H1 (cell line): ENCODE data around the gene SFN. TPM values are rescaled to one million over a fixed set of nuclear protein-coding genes. Genes with fewer than 3 reads are reported as not detected.

Experiments used
- CTCF ChIA-PET: fragments of 300-600 bp; sonication (Branson Sonifier 250); formaldehyde crosslinking; loops from one replicate; lab custom pipeline; 2021; ENCODE audit not compliant: partially characterized antibody; lab: Charles Lee
- POLR2A ChIA-PET: fragments of 300-600 bp; sonication (Branson Sonifier 250); formaldehyde crosslinking; loops from one replicate; lab custom pipeline; 2021; ENCODE audit warnings: inconsistent platforms; ENCODE audit not compliant: partially characterized antibody; lab: Charles Lee
- DNase-seq, 2 experiments: peaks; one replicate each; pipeline versions ENCODE4 v3.0.0 to v3.0.0-alpha.2; 2010 to 2022; ENCODE audit warnings: low spot score in 2 of 2, low read depth in 1 of 2, mixed read lengths in 1 of 2
- FAIRE-seq: peaks from 2 replicates; lab custom pipeline; 2011; peaks lifted over from hg19 to GRCh38; lab: Jason Lieb, UNC
- H2AFZ ChIP-seq: 2 replicates; pipeline ENCODE4 v1.8.1; 2012; ENCODE audit warnings: low read length, inconsistent platforms
- H2AK5ac ChIP-seq: 2 replicates; pipeline ENCODE4 v1.6.1; 2013; ENCODE audit warnings: low read depth, low read length
- H2BK120ac ChIP-seq: replicated peaks from 2 replicates; pipeline ENCODE3; 2013; ENCODE audit warnings: low read depth, low read length, inconsistent platforms
- H2BK12ac ChIP-seq: 2 replicates; pipeline ENCODE4 v1.6.1; 2013; ENCODE audit warnings: low read depth, low read length
- H2BK15ac ChIP-seq: 2 replicates; pipeline ENCODE4 v1.6.1; 2013; ENCODE audit warnings: low read length
- H2BK20ac ChIP-seq: 2 replicates; pipeline ENCODE4 v1.6.1; 2013; ENCODE audit warnings: low read length
- H2BK5ac ChIP-seq: 2 replicates; pipeline ENCODE4 v1.6.1; 2013; ENCODE audit warnings: low read depth, low read length
- H3K14ac ChIP-seq: 2 replicates; pipeline ENCODE4 v1.6.1; 2013; ENCODE audit warnings: inconsistent platforms; ENCODE audit not compliant: insufficient read length
- H3K18ac ChIP-seq: 2 replicates; pipeline ENCODE4 v1.6.1; 2013; ENCODE audit warnings: low read length; ENCODE audit errors: extremely low read depth
- H3K23ac ChIP-seq: 2 replicates; pipeline ENCODE4 v1.6.1; 2013; ENCODE audit warnings: inconsistent platforms; ENCODE audit not compliant: insufficient read length
- H3K23me2 ChIP-seq: 2 replicates; pipeline ENCODE4 v1.6.1; 2013; ENCODE audit warnings: low read depth, low read length
- H3K27ac ChIP-seq: 2 replicates; pipeline ENCODE4 v1.6.1; 2011; ENCODE audit warnings: low read depth, low read length, inconsistent platforms
- H3K27me3 ChIP-seq, 4 experiments: replicated peaks in 1 of 4; 1 replicate in 1 of 4; 2 replicates in 3 of 4; pipeline versions ENCODE4 v1.6.1 to v1.8.1; 2011 to 2013; ENCODE audit warnings: low read length in 3 of 4, mild to moderate bottlenecking in 3 of 4, inconsistent platforms in 2 of 4, mixed read lengths in 2 of 4, moderate library complexity in 1 of 4; ENCODE audit not compliant: control insufficient read depth in 3 of 4, insufficient read depth in 3 of 4; ENCODE audit errors: extremely low read depth in 1 of 4
- H3K36me3 ChIP-seq, 4 experiments: 2 replicates each; pipeline versions ENCODE4 v1.6.1 to v1.8.1; 2011 to 2013; ENCODE audit warnings: mild to moderate bottlenecking in 4 of 4, low read length in 3 of 4, moderate library complexity in 2 of 4, control low read depth in 1 of 4, inconsistent platforms in 1 of 4; ENCODE audit not compliant: insufficient read depth in 4 of 4, control insufficient read depth in 2 of 4
- H3K4ac ChIP-seq: replicated peaks from 2 replicates; pipeline ENCODE3; 2013; ENCODE audit warnings: low read length, low read depth, mixed read lengths, inconsistent platforms; ENCODE audit not compliant: insufficient read length
- H3K4me1 ChIP-seq, 4 experiments: replicated peaks in 1 of 4; 1 replicate in 1 of 4; 2 replicates in 3 of 4; pipeline versions ENCODE4 v1.6.1 to v1.8.1; 2011 to 2013; ENCODE audit warnings: low read length in 3 of 4, inconsistent platforms in 2 of 4, mixed read lengths in 1 of 4; ENCODE audit not compliant: insufficient read depth in 4 of 4, control insufficient read depth in 3 of 4
- H3K4me2 ChIP-seq, 2 experiments: 2 replicates each; pipeline versions ENCODE4 v1.6.1 to v1.8.1; 2011 to 2013; ENCODE audit warnings: low read depth in 2 of 2, low read length in 2 of 2, control low read depth in 1 of 2, inconsistent platforms in 1 of 2, mild to moderate bottlenecking in 1 of 2; ENCODE audit not compliant: insufficient read depth in 1 of 2
- H3K4me3 ChIP-seq, 4 experiments: fragments of 200-600, 300-600 bp in 1 of 4; sonication (generic), shearing (Covaris generic), sonication (Bioruptor Twin) in 1 of 4; 2 replicates each; pipeline versions ENCODE4 v1.5.1 to v1.8.1; 2011 to 2016; ENCODE audit warnings: low read length in 4 of 4, low read depth in 3 of 4, control low read depth in 2 of 4, inconsistent platforms in 2 of 4, mild to moderate bottlenecking in 2 of 4, mixed read lengths in 1 of 4, moderate library complexity in 1 of 4; ENCODE audit not compliant: insufficient read depth in 2 of 4; ENCODE audit errors: extremely low read depth in 1 of 4
- H3K56ac ChIP-seq: replicated peaks from 2 replicates; pipeline ENCODE3; 2013; ENCODE audit warnings: low read depth, mild to moderate bottlenecking, mixed read lengths, low read length, inconsistent platforms; ENCODE audit not compliant: insufficient read length
- H3K79me1 ChIP-seq: 2 replicates; pipeline ENCODE4 v1.6.1; 2013; ENCODE audit warnings: low read depth, low read length, control low read depth
- H3K79me2 ChIP-seq, 2 experiments: 2 replicates each; pipeline versions ENCODE4 v1.6.1 to v1.8.1; 2012 to 2013; ENCODE audit warnings: low read length in 2 of 2, mild to moderate bottlenecking in 2 of 2, inconsistent platforms in 1 of 2; ENCODE audit not compliant: insufficient read depth in 2 of 2, control insufficient read depth in 1 of 2
- H3K9ac ChIP-seq, 4 experiments: replicated peaks in 1 of 4; 1 replicate in 1 of 4; 2 replicates in 3 of 4; pipeline versions ENCODE4 v1.6.1 to v1.8.1; 2011 to 2013; ENCODE audit warnings: low read depth in 3 of 4, low read length in 3 of 4, control low read depth in 2 of 4, mild to moderate bottlenecking in 2 of 4, moderate library complexity in 2 of 4, inconsistent platforms in 1 of 4; ENCODE audit errors: extremely low read depth in 1 of 4
- H3K9me3 ChIP-seq, 2 experiments: 2 replicates each; pipeline versions ENCODE4 v1.6.1 to v1.8.1; 2012 to 2013; ENCODE audit warnings: mild to moderate bottlenecking in 2 of 2, moderate library complexity in 2 of 2, control low read depth in 1 of 2, inconsistent platforms in 1 of 2, low read depth in 1 of 2, low read length in 1 of 2, mixed read lengths in 1 of 2; ENCODE audit not compliant: insufficient read depth in 2 of 2
- H4K20me1 ChIP-seq, 2 experiments: replicated peaks in 1 of 2; 2 replicates each; pipeline versions ENCODE3 to v1.8.1; 2011 to 2013; ENCODE audit warnings: inconsistent platforms in 2 of 2, low read length in 2 of 2, mild to moderate bottlenecking in 1 of 2; ENCODE audit not compliant: insufficient read depth in 2 of 2, control insufficient read depth in 1 of 2
- H4K5ac ChIP-seq: 2 replicates; pipeline ENCODE4 v1.6.1; 2013; ENCODE audit warnings: low read length, low read depth, mixed read lengths, inconsistent platforms; ENCODE audit not compliant: insufficient read length
- H4K8ac ChIP-seq: 2 replicates; pipeline ENCODE4 v1.8.0; 2013; ENCODE audit warnings: mild to moderate bottlenecking, moderate library complexity, low read length, inconsistent platforms; ENCODE audit not compliant: insufficient read depth; ENCODE audit errors: extremely low read depth
- H4K91ac ChIP-seq: replicated peaks from 2 replicates; pipeline ENCODE3; 2013; ENCODE audit warnings: low read length, mixed read lengths, inconsistent platforms; ENCODE audit not compliant: insufficient read length
- ASH2L ChIP-seq: fragments of 200-600, 300-600 bp; sonication (generic); IDR thresholded peaks from one replicate; pipeline ENCODE4 v1.7.1; 2017; ENCODE audit warnings: low read length
- BRCA1 ChIP-seq: IDR thresholded peaks from 2 replicates; pipeline ENCODE4 v1.6.1; 2012; ENCODE audit warnings: low read depth, low read length, improper control_type of control experiment
- CHD2 ChIP-seq: IDR thresholded peaks from 2 replicates; pipeline ENCODE4 v1.6.1; 2012; ENCODE audit warnings: low read length, improper control_type of control experiment
- EGR1 ChIP-seq: IDR thresholded peaks from 2 replicates; pipeline ENCODE4 v1.6.1; 2011; ENCODE audit warnings: low read depth, low read length, borderline replicate concordance
- JUN ChIP-seq: IDR thresholded peaks from 2 replicates; pipeline ENCODE4 v1.6.1; 2011; ENCODE audit warnings: low read depth, mild to moderate bottlenecking, improper control_type of control experiment, low read length
- NANOG ChIP-seq: IDR thresholded peaks from 2 replicates; pipeline ENCODE4 v1.6.1; 2011; ENCODE audit warnings: low read length, low read depth, mild to moderate bottlenecking, inconsistent platforms; ENCODE audit not compliant: insufficient read depth, poor library complexity, severe bottlenecking
- SIRT6 ChIP-seq: IDR thresholded peaks from one replicate; pipeline ENCODE4 v1.7.1; 2012; ENCODE audit warnings: low read length, inconsistent platforms
- SIX5 ChIP-seq: IDR thresholded peaks from 2 replicates; pipeline ENCODE4 v1.6.1; 2011; ENCODE audit warnings: mild to moderate bottlenecking, low read depth, low read length
- SP2 ChIP-seq: IDR thresholded peaks from 2 replicates; pipeline ENCODE4 v1.6.1; 2012; ENCODE audit warnings: mild to moderate bottlenecking, low read length, inconsistent platforms
- TCF12 ChIP-seq: IDR thresholded peaks from 2 replicates; pipeline ENCODE4 v1.6.1; 2011; ENCODE audit warnings: low read depth, mild to moderate bottlenecking, low read length
- YY1 ChIP-seq: IDR thresholded peaks from 2 replicates; pipeline ENCODE4 v1.6.1; 2011; ENCODE audit warnings: low read depth, mild to moderate bottlenecking, low read length
- WGBS, 2 experiments: shearing (Covaris generic) in 1 of 2; methylation state at CpG; one replicate each; pipeline versions ENCODE4 v1.1.6 to v1.1.7; 2013 to 2015; ENCODE audit warnings: low lambda C conversion rate in 2 of 2, mixed read lengths in 2 of 2, inconsistent platforms in 1 of 2, low coverage in 1 of 2, missing lambda C conversion rate in 1 of 2; ENCODE audit not compliant: insufficient replicate concordance in 2 of 2, insufficient coverage in 1 of 2, insufficient read length in 1 of 2; ENCODE audit errors: extremely low coverage in 1 of 2, missing lambda C conversion rate in 1 of 2; 5-methylcytosine and 5-hydroxymethylcytosine counted together
- polyA plus RNA-seq, 7 experiments: library from polyadenylated mRNA; depleted of rRNA in 3 of 7; stranded (reverse) in 5 of 7; unstranded in 2 of 7; fragments of >200 nt in 5 of 7; fragments of 200-250 nt in 2 of 7; gene quantifications; 1 replicate in 5 of 7; 2 replicates in 1 of 7; 4 replicates in 1 of 7; pipeline versions ENCODE4 v1.2.1 to v1.2.3, GENCODE V29; 2011 to 2013; ENCODE audit warnings: missing spikeins in 2 of 7, mixed read lengths in 2 of 7
- total RNA-seq: library from RNA; stranded (reverse); fragmentation: NEBNext Ultra II Directional; extraction: Animal tissue kit (Norgen Biotek cat#: 25700); gene quantifications from 2 replicates; pipeline ENCODE4 v1.2.1, GENCODE V29; 2021
- TF ChIP-seq, protein P1 (sequence below): IDR thresholded peaks from 2 replicates; pipeline ENCODE4 v1.6.1; 2012; ENCODE audit warnings: low read length, inconsistent platforms

The SFN gene
- total and polyA plus RNA-seq, 2 of the 8 experiments (the other 6 are each of a cell fraction or from before 2014, with no cell fraction given), result 3.3 to 3.9 TPM

DNA sequence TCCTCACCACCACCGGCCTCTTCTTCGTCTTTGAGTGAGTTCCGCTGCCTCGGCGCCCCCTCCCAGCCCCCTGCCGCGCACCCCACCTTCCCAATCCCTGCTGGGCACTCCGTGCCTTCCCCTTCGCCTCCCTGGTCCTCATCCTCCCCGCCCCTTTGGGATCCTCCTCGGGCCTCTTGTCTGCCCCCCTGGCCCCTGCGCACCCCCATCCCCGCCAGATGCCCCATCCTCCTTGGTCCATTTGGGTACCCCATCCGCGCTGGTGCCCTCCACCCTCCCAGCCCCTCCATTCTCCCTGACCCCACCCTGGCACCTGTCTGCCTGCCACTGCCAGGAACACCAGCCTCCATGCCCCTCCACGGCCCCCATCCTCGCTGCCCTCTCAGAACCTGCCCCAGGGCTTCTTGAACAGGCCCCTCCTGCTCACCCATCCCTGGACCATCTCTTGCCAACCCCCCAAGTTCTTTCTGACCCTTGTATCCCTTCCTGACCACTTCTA lies 35.8 kb upstream of the SFN start:
- DNase-seq, result no peak
- Histone ChIP-seq H2BK12ac (no peak overlapping the region), H2BK120ac (no peak overlapping the region), H3K79me2 (peaks cover 0 to 11% of the 10 kb centered on the region in 2 experiments; a peak in 1 of 4 replicates), H3K23ac (no peak overlapping the region), H3K4ac (no peak overlapping the region), H4K20me1 (peaks cover 9% of the 10 kb centered on the region in 2 experiments), H2BK5ac (no peak overlapping the region), H3K4me2 (peak overlapping the region; percentile 86 to 93), H3K18ac (no peak overlapping the region; the same call in 1 of the 2 replicates), H4K91ac (no peak overlapping the region), H3K14ac (no peak overlapping the region), H4K8ac (no peak overlapping the region), H2BK15ac (no peak overlapping the region), H2BK20ac (no peak overlapping the region), H2AFZ (no peak overlapping the region), H3K23me2 (peaks cover 6% of the 10 kb centered on the region; the same call in 1 of the 2 replicates), H3K9ac (peak overlapping the region in 2 of 4 experiments; percentile 35 to 66; a peak in 4 of 7 replicates), H3K79me1 (peaks cover 12% of the 10 kb centered on the region), H3K4me1 (peaks cover 6 to 9% (median 7%) of the 10 kb centered on the region in 4 experiments; a peak in 6 of 7 replicates), H2AK5ac (no peak overlapping the region), H3K27me3 (no peaks in the 10 kb centered on the region), H4K5ac (no peak overlapping the region), H3K27ac (no peak overlapping the region), H3K36me3 (peaks cover 0 to 2% (median under 1%) of the 10 kb centered on the region in 4 experiments; a peak in 1 of 8 replicates), H3K56ac (no peak overlapping the region), H3K4me3 (peak overlapping the region; percentile 53 to 76 (median 56)), H3K9me3 (no peaks in the 10 kb centered on the region)
- WGBS, 2 experiments, result 20% methylated on average over 4 of the region's 17 CpGs; no CpG with 5 or more reads in 1 of the 2 experiments
- POLR2A ChIA-PET, result interaction anchor here (1.6 kb wide), 1 partner anchor 62 kb away, joined by 3 read pairs; the partner anchor contains the start of gene GPN2
- CTCF ChIA-PET, result interaction anchor here (12.8 kb wide), 1 partner anchor 31 kb away, joined by 125 read pairs; the partner anchor contains the start of gene SFN
- FAIRE-seq, result no peak
- TF ChIP-seq BRCA1 (no peak), CHD2 (no peak), NANOG (no peak), ASH2L (no peak), JUN (no peak), YY1 (no peak), SP2 (no peak), SIX5 (no peak), TCF12 (no peak), SIRT6 (no peak), EGR1 (no peak)
- TF ChIP-seq, protein P1, sequence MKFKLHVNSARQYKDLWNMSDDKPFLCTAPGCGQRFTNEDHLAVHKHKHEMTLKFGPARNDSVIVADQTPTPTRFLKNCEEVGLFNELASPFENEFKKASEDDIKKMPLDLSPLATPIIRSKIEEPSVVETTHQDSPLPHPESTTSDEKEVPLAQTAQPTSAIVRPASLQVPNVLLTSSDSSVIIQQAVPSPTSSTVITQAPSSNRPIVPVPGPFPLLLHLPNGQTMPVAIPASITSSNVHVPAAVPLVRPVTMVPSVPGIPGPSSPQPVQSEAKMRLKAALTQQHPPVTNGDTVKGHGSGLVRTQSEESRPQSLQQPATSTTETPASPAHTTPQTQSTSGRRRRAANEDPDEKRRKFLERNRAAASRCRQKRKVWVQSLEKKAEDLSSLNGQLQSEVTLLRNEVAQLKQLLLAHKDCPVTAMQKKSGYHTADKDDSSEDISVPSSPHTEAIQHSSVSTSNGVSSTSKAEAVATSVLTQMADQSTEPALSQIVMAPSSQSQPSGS, result no peak
